DMS 273 treated with DMSO at 0.1 percent for 48 hours (cell line): Measurements from ENCODE around the gene GABPB1.

ENCODE experiments used
- DNase-seq: peaks from one replicate; lab custom pipeline; 2025; lab: John Stamatoyannopoulos, UW

GABPB1 gene

GRCh38 chr15:50241684-50242450, 113.1 kb downstream of the GABPB1 start:
- DNase-seq: no peak

GRCh38 chr15:50238255-50238654, 116.7 kb downstream of the GABPB1 start:
- DNase-seq: no peak

- DNase-seq: no peak
Observed at GRCh38 chr15:50236433-50236832, 118.6 kb downstream of the GABPB1 start.

GRCh38 chr15:50235794-50236193, 119.2 kb downstream of the GABPB1 start:
- no peak for DNase-seq

GRCh38 chr15:50234764-50235163, 120.2 kb downstream of the GABPB1 start:
- DNase-seq: no peak

- no peak for DNase-seq
Observed at GRCh38 chr15:50233192-50233736, 121.7 kb downstream of the GABPB1 start.

GRCh38 chr15:50232791-50233190, 122.2 kb downstream of the GABPB1 start:
- DNase-seq: no peak

- no peak for DNase-seq
Observed at GRCh38 chr15:50231761-50232160, 123.2 kb downstream of the GABPB1 start.

- DNase-seq: no peak
Observed at GRCh38 chr15:50229336-50229735, 125.7 kb downstream of the GABPB1 start.

GRCh38 chr15:50228866-50229265, 126.1 kb downstream of the GABPB1 start:
- no peak for DNase-seq

- DNase-seq: no peak
Observed at GRCh38 chr15:50227076-50227475, 127.9 kb downstream of the GABPB1 start.

GRCh38 chr15:50225938-50226337, 129.1 kb downstream of the GABPB1 start:
- no peak for DNase-seq
